CD4-positive, alpha-beta memory T cell (primary cell): Measurements from ENCODE around the gene FARP2. TPM values are rescaled to one million over a fixed set of nuclear protein-coding genes. Genes with fewer than 3 reads are reported as not detected.
A peak's percentile ranks its signal among the peaks of the same experiment; 100 is the strongest.

Experiments
- CTCF ChIA-PET: fragments of 350-600 bp; sonication (Branson Sonifier 250); formaldehyde crosslinking; loops from one replicate; lab custom pipeline; 2021; ENCODE audit warnings: inconsistent platforms; ENCODE audit not compliant: partially characterized antibody; lab: Charles Lee
- POLR2A ChIA-PET: fragments of 350-600 bp; sonication (Branson Sonifier 250); formaldehyde crosslinking; loops from one replicate; lab custom pipeline; 2021; ENCODE audit not compliant: partially characterized antibody; lab: Charles Lee
- DNase-seq, 5 donors: peaks; one replicate each; pipeline versions ENCODE4 v3.0.0 to v3.0.0-alpha.2; 2020 to 2022; ENCODE audit warnings: mixed read lengths in 1 of 5
- H3K27ac ChIP-seq: one replicate; pipeline ENCODE4 v1.7.0; 2013; ENCODE audit warnings: low read depth, low read length
- H3K27me3 ChIP-seq: 2 replicates; pipeline ENCODE4 v1.7.0; 2013; ENCODE audit warnings: mild to moderate bottlenecking, low read length, moderate library complexity; ENCODE audit not compliant: insufficient read depth
- H3K36me3 ChIP-seq: 2 replicates; pipeline ENCODE4 v1.7.0; 2013; ENCODE audit warnings: mild to moderate bottlenecking, low read length, moderate library complexity; ENCODE audit not compliant: insufficient read depth
- H3K4me1 ChIP-seq: 2 replicates; pipeline ENCODE4 v1.7.0; 2013; ENCODE audit warnings: mild to moderate bottlenecking, low read length, moderate library complexity; ENCODE audit not compliant: insufficient read depth
- H3K4me3 ChIP-seq, 2 donors: one replicate each; pipeline ENCODE4 v1.7.0; 2013; ENCODE audit warnings: low read length in 2 of 2, mild to moderate bottlenecking in 1 of 2
- H3K9me3 ChIP-seq, 2 donors: one replicate each; pipeline ENCODE4 v1.7.0; 2013; ENCODE audit warnings: low read length in 2 of 2, control low read depth in 1 of 2; ENCODE audit not compliant: control insufficient read depth in 1 of 2
- H3K27ac Mint-ChIP-seq, 7 donors: one replicate each; pipeline ENCODE4 v1.8.0; 2020 to 2021; ENCODE audit warnings: mixed read lengths in 7 of 7, mild to moderate bottlenecking in 6 of 7, inconsistent platforms in 3 of 7, moderate library complexity in 3 of 7
- H3K27me3 Mint-ChIP-seq, 2 donors: one replicate each; pipeline ENCODE4 v1.8.0; 2020 to 2021; ENCODE audit warnings: mixed read lengths in 2 of 2
- H3K36me3 Mint-ChIP-seq, 2 donors: one replicate each; pipeline ENCODE4 v1.8.0; 2020 to 2021; ENCODE audit warnings: mixed read lengths in 2 of 2, inconsistent platforms in 1 of 2, mild to moderate bottlenecking in 1 of 2
- H3K4me1 Mint-ChIP-seq, 4 donors: one replicate each; pipeline ENCODE4 v1.8.0; 2020 to 2021; ENCODE audit warnings: mixed read lengths in 4 of 4, mild to moderate bottlenecking in 1 of 4
- H3K4me3 Mint-ChIP-seq, 8 donors: one replicate each; pipeline ENCODE4 v1.8.0; 2020 to 2021; ENCODE audit warnings: mixed read lengths in 8 of 8, mild to moderate bottlenecking in 7 of 8, moderate library complexity in 6 of 8, inconsistent platforms in 3 of 8
- H3K9me3 Mint-ChIP-seq, 8 donors: one replicate each; pipeline ENCODE4 v1.8.0; 2020 to 2021; ENCODE audit warnings: mixed read lengths in 8 of 8, mild to moderate bottlenecking in 5 of 8, inconsistent platforms in 3 of 8, moderate library complexity in 1 of 8
- intact Hi-C: fragments of 100-400 bp; cut with micrococcal nuclease; formaldehyde crosslinking; loops from one replicate; pipeline ENCODE4 v1.15.1; 2023
- polyA plus RNA-seq, 2 donors: library from polyadenylated mRNA; unstranded; fragments of 300-500 nt; fragmentation: Illumina TruSeq; gene quantifications; one replicate each; pipeline ENCODE4 v1.2.3, GENCODE V29; 2021
- total RNA-seq, 2 experiments: library from RNA; stranded (reverse); gene quantifications; one replicate each; pipeline ENCODE4 v1.2.3, GENCODE V29; 2021

Gene FARP2
- total and polyA plus RNA-seq, 4 experiments from 2014 or later, result 3.9 to 21.8 (median 11.4) TPM

- Mint-ChIP-seq H3K9me3 (no peaks in the 10 kb centered on the region), H3K4me3 (no peak overlapping the region), H3K27ac (no peak overlapping the region), H3K27me3 (no peaks in the 10 kb centered on the region), H3K36me3 (peaks cover 5 to 25% of the 10 kb centered on the region in 2 donors), H3K4me1 (peaks cover 0 to 3% (median 0%) of the 10 kb centered on the region in 4 donors)
- no peak overlapping the region for H3K27ac ChIP-seq
- ChIA-PET CTCF (no interaction called here), POLR2A (no interaction called here)
- H3K4me1 ChIP-seq, result no peaks in the 10 kb centered on the region
- no peaks in the 10 kb centered on the region for H3K9me3 ChIP-seq
- DNase-seq, result no peak
- H3K27me3 ChIP-seq, result no peaks in the 10 kb centered on the region
- intact Hi-C loops, result no loop called here
- peaks cover 6% of the 10 kb centered on the region for H3K36me3 ChIP-seq
- H3K4me3 ChIP-seq, result no peak overlapping the region
Observed at GRCh38 chr2:241494311-241494908, 138.3 kb downstream of the FARP2 start.

GRCh38 chr2:241495172-241496002 is 139.3 kb downstream of the FARP2 start:
- CTCF ChIA-PET, result no interaction called here
- Histone ChIP-seq H3K4me3 (no peak overlapping the region), H3K27me3 (no peaks in the 10 kb centered on the region), H3K36me3 (peaks cover 8% of the 10 kb centered on the region), H3K27ac (no peak overlapping the region), H3K4me1 (no peaks in the 10 kb centered on the region), H3K9me3 (no peaks in the 10 kb centered on the region)
- intact Hi-C loops, result no loop called here
- Mint-ChIP-seq H3K4me3 (no peak overlapping the region), H3K9me3 (no peaks in the 10 kb centered on the region), H3K27ac (no peak overlapping the region), H3K27me3 (no peaks in the 10 kb centered on the region), H3K4me1 (peaks cover 0 to 3% (median 0%) of the 10 kb centered on the region in 4 donors), H3K36me3 (peaks cover 5 to 31% of the 10 kb centered on the region in 2 donors)
- POLR2A ChIA-PET, result no interaction called here
- no peak for DNase-seq

GRCh38 chr2:241496003-241496707 is 140.1 kb downstream of the FARP2 start:
- Mint-ChIP-seq H3K4me3 (no peak overlapping the region), H3K4me1 (peaks cover 0 to 3% (median 0%) of the 10 kb centered on the region in 4 donors), H3K36me3 (peaks cover 5 to 31% of the 10 kb centered on the region in 2 donors), H3K27ac (no peak overlapping the region), H3K27me3 (no peaks in the 10 kb centered on the region), H3K9me3 (no peaks in the 10 kb centered on the region)
- ChIA-PET CTCF (no interaction called here), POLR2A (no interaction called here)
- H3K4me1 ChIP-seq, result no peaks in the 10 kb centered on the region
- H3K27ac ChIP-seq, result no peak overlapping the region
- H3K27me3 ChIP-seq, result no peaks in the 10 kb centered on the region
- intact Hi-C loops, result no loop called here
- no peak for DNase-seq
- H3K9me3 ChIP-seq, result no peaks in the 10 kb centered on the region
- H3K4me3 ChIP-seq, result no peak overlapping the region
- H3K36me3 ChIP-seq, result peaks cover 8% of the 10 kb centered on the region

GRCh38 chr2:241496904-241497877 is 141.1 kb downstream of the FARP2 start:
- DNase-seq, result no peak
- POLR2A ChIA-PET, result no interaction called here
- Histone ChIP-seq H3K4me1 (no peaks in the 10 kb centered on the region), H3K9me3 (no peaks in the 10 kb centered on the region), H3K36me3 (peaks cover 8% of the 10 kb centered on the region), H3K27me3 (no peaks in the 10 kb centered on the region), H3K27ac (no peak overlapping the region), H3K4me3 (no peak overlapping the region)
- H3K4me3 Mint-ChIP-seq, result no peak overlapping the region
- CTCF ChIA-PET, result no interaction called here
- peaks cover 5 to 32% of the 10 kb centered on the region in 2 donors for H3K36me3 Mint-ChIP-seq
- no peaks in the 10 kb centered on the region for H3K9me3 Mint-ChIP-seq
- intact Hi-C loops, result no loop called here
- no peaks in the 10 kb centered on the region for H3K27me3 Mint-ChIP-seq
- no peak overlapping the region for H3K27ac Mint-ChIP-seq
- H3K4me1 Mint-ChIP-seq, result peaks cover 0 to 3% (median 0%) of the 10 kb centered on the region in 4 donors

- ChIA-PET POLR2A (no interaction called here), CTCF (no interaction called here)
- Mint-ChIP-seq H3K27me3 (no peaks in the 10 kb centered on the region), H3K27ac (no peak overlapping the region), H3K36me3 (peaks cover 5 to 32% of the 10 kb centered on the region in 2 donors), H3K4me1 (no peaks in the 10 kb centered on the region), H3K4me3 (no peak overlapping the region), H3K9me3 (no peaks in the 10 kb centered on the region)
- Histone ChIP-seq H3K27ac (no peak overlapping the region), H3K4me1 (no peaks in the 10 kb centered on the region), H3K9me3 (no peaks in the 10 kb centered on the region), H3K27me3 (no peaks in the 10 kb centered on the region), H3K36me3 (peaks cover 8% of the 10 kb centered on the region), H3K4me3 (no peak overlapping the region)
- DNase-seq, result no peak
- intact Hi-C loops, result no loop called here
Observed at GRCh38 chr2:241498115-241499070, 142.3 kb downstream of the FARP2 start.

GRCh38 chr2:241499146-241499965 is 143.3 kb downstream of the FARP2 start:
- Histone ChIP-seq H3K4me1 (no peaks in the 10 kb centered on the region), H3K9me3 (no peaks in the 10 kb centered on the region), H3K4me3 (no peak overlapping the region), H3K27ac (no peak overlapping the region), H3K36me3 (peaks cover 8% of the 10 kb centered on the region), H3K27me3 (no peaks in the 10 kb centered on the region)
- no peak overlapping the region for H3K4me3 Mint-ChIP-seq
- H3K27ac Mint-ChIP-seq, result peak overlapping the region in 1 of 7 donors; percentile 19
- no peak for DNase-seq
- CTCF ChIA-PET, result no interaction called here
- no peaks in the 10 kb centered on the region for H3K9me3 Mint-ChIP-seq
- H3K36me3 Mint-ChIP-seq, result peaks cover 5 to 32% of the 10 kb centered on the region in 2 donors
- no peaks in the 10 kb centered on the region for H3K27me3 Mint-ChIP-seq
- intact Hi-C loops, result no loop called here
- H3K4me1 Mint-ChIP-seq, result peaks cover 0 to 8% (median 1%) of the 10 kb centered on the region in 4 donors
- POLR2A ChIA-PET, result no interaction called here
